Activated naive CD4-positive, alpha-beta T cell treated with Interleukin-2 at 50 U/mL for 16 hours (primary cell): ENCODE measurements around the gene OLFM1.

ENCODE experiments used
- DNase-seq: peaks from one replicate; pipeline ENCODE4 v3.0.0-alpha.2; 2020

The OLFM1 gene

DNA sequence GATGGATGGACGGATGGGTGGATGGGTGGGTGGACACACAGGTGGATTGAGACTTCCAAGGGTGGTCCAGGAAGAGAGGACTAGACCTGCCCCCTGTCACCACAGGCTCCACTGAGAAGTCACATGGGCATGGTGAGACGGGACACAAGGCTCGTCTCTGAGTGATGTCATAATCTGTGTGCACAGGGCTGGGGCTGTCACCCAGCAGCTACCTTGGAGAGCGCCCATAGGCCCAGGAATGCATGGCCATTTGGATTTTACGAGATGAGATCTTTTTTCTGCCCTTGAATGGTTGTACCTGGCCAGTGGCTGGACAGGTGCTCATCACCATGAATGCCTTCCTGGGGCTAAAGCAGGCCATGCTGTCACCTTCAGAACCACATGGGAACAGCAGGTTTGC is 3.1 kb downstream of the OLFM1 start:
- no peak for DNase-seq

DNA sequence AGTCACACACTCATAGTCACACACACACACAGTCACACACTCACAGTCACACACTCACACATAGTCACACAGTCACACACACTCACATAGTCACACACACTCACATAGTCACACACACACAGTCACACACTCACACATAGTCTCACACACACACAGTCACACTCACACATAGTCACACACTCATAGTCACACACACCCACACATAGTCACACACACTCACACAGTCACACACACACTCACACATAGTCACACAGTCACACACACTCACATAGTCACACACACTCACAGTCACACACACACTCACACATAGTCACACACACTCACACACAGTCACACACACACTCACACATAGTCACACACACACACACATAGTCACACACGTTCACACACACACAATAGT is 4.1 kb downstream of the OLFM1 start:
- DNase-seq = no peak

DNA sequence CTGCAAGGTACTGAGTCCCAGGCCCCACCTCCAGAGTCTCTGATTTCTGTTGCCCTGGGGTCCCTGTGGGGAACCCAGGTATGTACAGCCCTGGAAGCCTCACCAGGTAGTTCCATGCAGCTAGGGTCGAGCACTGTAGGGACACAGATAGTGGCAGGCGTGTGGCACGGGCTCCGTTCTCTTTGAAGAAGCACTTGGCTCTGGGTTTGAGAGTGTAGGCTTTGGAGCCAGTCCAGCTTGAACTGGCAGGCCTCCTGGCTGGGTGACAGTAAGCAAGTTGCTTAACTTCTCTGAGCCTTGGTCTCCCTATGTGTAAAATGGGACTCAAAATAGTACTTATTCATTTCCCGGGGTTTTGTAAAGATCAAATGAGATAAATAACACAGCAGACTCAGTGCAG is 5.6 kb downstream of the OLFM1 start:
- DNase-seq = no peak

DNA sequence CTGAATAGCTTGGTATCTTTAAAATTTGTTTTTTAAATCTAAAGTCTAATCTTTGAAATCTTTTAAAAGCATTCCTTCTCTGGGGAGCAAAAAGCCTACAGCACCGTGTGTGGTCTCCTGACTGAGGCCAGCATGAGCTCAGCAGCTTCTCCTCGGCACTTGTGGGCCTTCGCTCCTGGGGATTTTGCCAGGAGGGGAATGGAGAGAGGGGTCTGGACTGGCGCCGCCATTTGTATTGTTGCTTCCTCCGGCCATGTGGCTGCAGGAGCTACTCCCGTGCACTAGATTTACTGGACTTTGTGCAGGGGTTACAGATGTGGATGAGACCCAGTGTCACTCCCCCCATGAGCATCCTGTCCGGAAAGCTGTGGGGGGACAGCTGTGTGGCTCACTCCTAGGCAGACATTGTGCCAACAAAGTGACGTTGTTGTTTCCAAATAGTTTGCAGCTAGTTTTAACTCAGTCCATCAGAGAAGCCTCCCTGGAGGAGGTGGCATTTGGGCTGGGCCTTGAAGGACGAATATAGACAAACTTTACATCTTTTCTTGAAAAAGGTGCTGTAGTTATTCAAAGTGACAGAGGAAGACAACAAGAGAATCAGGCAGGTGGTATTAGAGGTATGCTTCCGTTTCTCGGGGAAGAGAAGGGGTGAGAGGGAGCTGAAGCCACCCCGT is 6.6 kb downstream of the OLFM1 start:
- no peak for DNase-seq

- DNase-seq = no peak
Observed at GRCh38 chr9:135095470-135096407, 8.3 kb downstream of the OLFM1 start.

- DNase-seq = no peak
Observed at GRCh38 chr9:135096408-135096895, 9.0 kb downstream of the OLFM1 start.

GRCh38 chr9:135098400-135099105 is 11.1 kb downstream of the OLFM1 start:
- no peak for DNase-seq

GRCh38 chr9:135099574-135099973 is 12.1 kb downstream of the OLFM1 start:
- DNase-seq = no peak

- no peak for DNase-seq
Observed at GRCh38 chr9:135100241-135100681, 12.8 kb downstream of the OLFM1 start.

GRCh38 chr9:135100725-135101410 is 13.4 kb downstream of the OLFM1 start:
- DNase-seq = no peak

DNA sequence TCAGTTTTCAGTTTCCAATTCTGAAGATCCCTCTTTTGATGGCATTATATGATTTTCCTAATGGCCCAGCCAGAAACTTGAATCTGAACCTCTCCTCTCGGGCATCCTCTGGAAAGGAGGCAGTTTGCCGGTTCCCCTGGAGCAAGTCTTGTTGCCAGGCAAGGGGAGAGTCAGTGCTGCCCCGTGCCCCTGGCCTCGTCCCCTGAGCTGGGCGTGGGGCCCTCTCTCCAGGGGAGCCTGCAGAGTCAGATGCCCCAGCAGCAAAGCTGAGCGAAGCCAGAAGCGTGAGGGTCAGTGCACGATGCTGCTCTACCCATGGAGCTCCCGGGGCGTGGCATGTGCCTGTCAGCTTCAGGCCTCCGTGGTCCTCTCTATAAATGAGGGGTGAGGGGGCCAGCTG is 14.0 kb downstream of the OLFM1 start:
- no peak for DNase-seq

DNA sequence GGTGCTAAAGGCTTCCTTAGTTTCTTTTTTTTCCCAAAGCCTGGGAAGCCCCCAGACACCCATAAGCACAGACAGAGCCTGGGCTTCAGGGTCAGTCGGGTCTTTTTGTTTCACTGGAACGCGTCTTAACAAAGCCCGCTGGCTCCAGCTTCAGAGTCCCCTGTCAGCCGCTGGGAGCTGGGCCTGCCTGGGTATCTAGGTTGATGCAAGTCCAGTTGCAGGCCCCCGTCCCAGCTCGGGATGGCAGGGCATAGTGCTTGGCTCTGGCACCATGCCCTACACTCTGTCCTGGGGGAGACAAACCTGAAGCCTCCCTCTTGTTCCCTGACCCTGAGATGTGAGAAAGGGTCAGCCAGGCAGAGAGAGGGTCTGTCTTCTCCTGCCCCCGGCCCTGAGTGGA is 14.5 kb downstream of the OLFM1 start:
- no peak for DNase-seq

DNA sequence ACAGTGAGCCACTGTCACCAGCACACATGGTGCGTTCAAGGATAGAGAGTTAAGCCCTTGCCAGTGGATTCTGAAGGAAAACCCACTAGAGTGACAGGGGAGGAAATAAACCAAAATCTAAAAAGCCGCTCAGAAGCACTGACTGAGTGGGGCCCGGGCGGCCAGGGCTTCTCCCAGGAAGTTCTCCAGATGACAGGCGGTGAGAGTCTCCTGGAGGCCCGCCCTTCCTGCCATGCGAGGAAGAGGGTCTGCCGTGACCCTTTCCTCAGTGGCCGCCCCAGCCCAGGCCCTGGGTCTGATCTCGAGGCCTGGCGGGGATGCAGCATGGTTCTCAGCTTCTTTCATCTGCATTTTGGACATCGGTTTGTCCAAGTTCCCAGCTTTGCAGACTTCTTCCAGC is 14.9 kb downstream of the OLFM1 start:
- DNase-seq = no peak

GRCh38 chr9:135103001-135103446 is 15.6 kb downstream of the OLFM1 start:
- no peak for DNase-seq

DNA sequence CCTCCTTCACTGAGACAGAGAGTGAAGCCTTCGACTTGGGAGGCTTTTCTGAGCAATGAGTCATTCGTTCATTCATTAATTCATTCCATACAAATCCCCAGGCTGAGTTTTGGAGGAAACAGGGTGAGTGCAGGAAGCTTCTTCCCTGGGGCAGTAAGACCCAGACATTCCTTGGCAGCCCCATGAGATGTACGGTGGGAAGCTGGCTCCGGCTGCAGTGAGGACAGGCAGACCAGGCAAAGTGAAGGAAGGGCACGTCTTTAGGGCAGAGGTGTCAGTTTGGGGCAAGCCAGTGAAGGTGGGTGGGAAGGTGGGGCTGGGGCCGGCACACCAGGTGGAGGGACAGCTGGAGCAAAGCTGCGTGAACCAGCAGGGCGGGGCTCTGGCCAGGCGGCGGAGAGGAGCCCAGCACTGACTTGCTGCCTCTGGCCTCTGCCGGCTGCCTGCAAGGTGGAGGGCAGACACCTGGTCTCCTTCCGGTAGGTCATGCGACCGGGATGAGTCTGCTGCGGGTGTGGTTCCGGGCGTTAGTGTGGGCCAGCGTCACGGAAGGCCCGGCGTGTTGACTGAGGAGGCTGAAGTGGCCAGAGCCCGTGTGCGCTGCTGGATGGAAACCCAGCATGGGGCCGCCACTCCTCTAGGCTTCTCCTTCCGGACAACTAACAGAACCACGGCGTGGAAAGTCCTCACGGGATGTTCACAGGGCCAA is 16.6 kb downstream of the OLFM1 start:
- no peak for DNase-seq

GRCh38 chr9:135104761-135105160 is 17.3 kb downstream of the OLFM1 start:
- no peak for DNase-seq

DNA sequence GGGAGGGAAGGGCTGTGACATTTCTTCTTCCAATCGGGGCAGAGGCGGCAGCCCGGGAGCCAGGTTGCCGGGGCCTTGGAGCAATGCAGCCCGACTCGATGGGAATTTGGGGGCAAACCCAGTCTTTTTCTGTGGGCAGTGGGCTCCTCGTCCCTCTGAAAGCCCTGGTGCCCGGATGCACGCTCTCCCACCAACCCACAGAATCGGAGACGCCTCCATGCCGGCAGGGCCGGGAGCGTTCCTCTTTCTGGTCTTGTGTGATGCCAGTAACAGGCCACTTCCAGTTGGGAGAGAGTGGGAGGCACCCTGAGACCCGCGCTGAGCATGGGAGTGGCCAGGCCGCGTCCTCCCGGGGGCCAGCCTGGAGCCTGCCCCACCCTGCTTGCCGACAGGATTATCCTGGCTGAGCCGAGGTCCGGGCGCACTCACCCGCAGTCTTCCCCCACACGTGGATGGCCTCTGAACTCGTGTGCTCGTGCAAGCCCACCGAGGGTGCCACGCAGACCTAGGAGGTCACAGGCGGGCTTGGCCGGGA is 17.8 kb downstream of the OLFM1 start:
- no peak for DNase-seq

DNA sequence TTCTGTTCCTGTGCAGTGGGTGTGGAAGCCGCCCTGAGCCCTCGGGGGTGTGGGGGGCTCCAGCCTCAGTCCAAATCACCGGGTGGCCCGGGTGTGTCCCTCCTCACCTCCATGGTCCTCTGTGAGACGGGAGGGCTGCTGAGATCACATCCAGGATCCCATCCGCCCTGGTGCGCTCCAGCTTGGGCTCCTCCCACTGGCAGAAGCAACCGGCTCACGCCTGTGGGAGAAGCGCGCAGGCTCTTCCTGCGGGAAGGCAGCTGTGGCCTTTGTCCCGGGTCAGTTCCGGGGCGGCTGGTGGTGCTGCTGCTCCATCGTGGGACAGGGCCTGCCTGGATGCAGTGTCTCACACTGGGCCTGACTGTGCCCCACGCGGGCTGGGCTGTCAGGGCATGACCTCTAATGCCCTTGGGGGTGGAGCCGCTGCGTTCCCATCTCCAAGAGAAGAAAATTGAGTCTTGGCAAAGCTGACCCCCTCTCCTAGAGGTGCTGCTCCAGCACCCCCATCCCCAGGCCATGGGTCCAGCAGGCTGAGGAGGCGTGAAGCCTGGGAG is 18.5 kb downstream of the OLFM1 start:
- no peak for DNase-seq

- DNase-seq = no peak
Observed at GRCh38 chr9:135106551-135107270, 19.2 kb downstream of the OLFM1 start.

GRCh38 chr9:135107581-135108235 is 20.2 kb downstream of the OLFM1 start:
- DNase-seq = no peak
